Muscle layer of duodenum (tissue), 2 donors: Measurements from ENCODE around the gene SULF2.

Experiments used
- H3K27ac ChIP-seq: one replicate; pipeline ENCODE4 v1.7.0; 2013; ENCODE audit warnings: mild to moderate bottlenecking, low read length
- H3K27me3 ChIP-seq: one replicate; pipeline ENCODE4 v1.7.0; 2013; ENCODE audit warnings: low read depth, mild to moderate bottlenecking, control low read depth, low read length
- H3K36me3 ChIP-seq, 2 donors: one replicate each; pipeline ENCODE4 v1.7.0; 2013; ENCODE audit warnings: low read length in 2 of 2, control low read depth in 1 of 2, mild to moderate bottlenecking in 1 of 2; ENCODE audit not compliant: insufficient read depth in 2 of 2, control insufficient read depth in 1 of 2
- H3K4me1 ChIP-seq, 2 donors: one replicate each; pipeline ENCODE4 v1.7.0; 2013; ENCODE audit warnings: low read length in 2 of 2, mild to moderate bottlenecking in 2 of 2, control low read depth in 1 of 2, moderate library complexity in 1 of 2; ENCODE audit not compliant: insufficient read depth in 2 of 2, control insufficient read depth in 1 of 2
- H3K4me3 ChIP-seq, 2 donors: one replicate each; pipeline ENCODE4 v1.7.0; 2013; ENCODE audit warnings: low read length in 2 of 2, low read depth in 1 of 2, mild to moderate bottlenecking in 1 of 2
- H3K9me3 ChIP-seq, 2 donors: one replicate each; pipeline ENCODE4 v1.7.0; 2013; ENCODE audit warnings: low read length in 2 of 2, control low read depth in 1 of 2, mild to moderate bottlenecking in 1 of 2; ENCODE audit not compliant: control insufficient read depth in 1 of 2
- donor health status: healthy.

Gene SULF2

DNA sequence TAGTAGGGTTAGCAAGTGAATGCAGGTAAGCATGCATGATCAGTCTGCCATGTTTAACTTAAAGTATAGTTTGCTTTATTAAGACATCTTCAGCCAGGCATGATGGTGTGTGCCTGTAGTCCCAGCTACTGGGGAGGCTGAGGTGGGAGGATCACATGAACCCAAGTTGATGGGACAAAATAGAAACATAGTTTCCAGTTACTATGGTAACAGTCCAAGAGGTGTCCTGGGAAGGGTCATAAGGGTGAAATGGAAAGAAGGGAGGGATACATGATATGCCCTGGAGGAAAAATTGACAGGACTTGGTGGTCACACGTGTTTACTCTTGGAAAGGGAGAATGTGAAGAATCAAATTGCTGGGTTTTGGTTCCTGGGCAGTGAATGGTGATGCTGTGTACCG lies 139.6 kb downstream of the SULF2 start:
- H3K27me3 ChIP-seq: no peaks in the 10 kb centered on the region
- H3K4me1 ChIP-seq: no peaks in the 10 kb centered on the region
- H3K36me3 ChIP-seq: peaks cover 28 to 41% of the 10 kb centered on the region in 2 donors
- no peaks in the 10 kb centered on the region for H3K9me3 ChIP-seq
- no peak overlapping the region for H3K27ac ChIP-seq
- no peak overlapping the region for H3K4me3 ChIP-seq

DNA sequence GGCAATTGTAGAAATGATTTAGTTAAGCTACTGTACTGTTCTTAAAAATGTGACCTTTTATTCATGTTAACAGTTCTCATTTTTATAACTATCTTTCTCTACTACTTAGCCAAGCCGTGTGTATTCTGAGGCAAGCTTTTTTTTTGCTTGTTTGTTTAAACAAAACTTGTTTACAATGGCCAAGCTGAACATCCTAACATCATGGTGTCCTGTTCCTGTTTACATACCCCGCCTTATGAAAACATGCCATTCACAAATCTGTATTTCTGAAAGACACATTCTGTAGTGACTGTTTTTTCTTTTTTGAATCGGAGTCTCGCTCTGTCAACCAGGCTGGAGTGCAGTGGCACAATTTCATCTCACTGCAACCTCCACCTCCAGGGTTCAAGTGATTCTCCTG lies 142.7 kb downstream of the SULF2 start:
- Histone ChIP-seq H3K27ac (no peak overlapping the region), H3K4me3 (no peak overlapping the region), H3K4me1 (no peaks in the 10 kb centered on the region), H3K9me3 (no peaks in the 10 kb centered on the region), H3K36me3 (peaks cover 31 to 40% of the 10 kb centered on the region in 2 donors), H3K27me3 (no peaks in the 10 kb centered on the region)

- Histone ChIP-seq H3K4me3 (no peak overlapping the region), H3K4me1 (no peaks in the 10 kb centered on the region), H3K27me3 (no peaks in the 10 kb centered on the region), H3K36me3 (peaks cover 36 to 40% of the 10 kb centered on the region in 2 donors), H3K9me3 (no peaks in the 10 kb centered on the region), H3K27ac (no peak overlapping the region)
Observed at GRCh38 chr20:47642118-47642517, 143.2 kb downstream of the SULF2 start.

- H3K4me1 ChIP-seq: no peaks in the 10 kb centered on the region
- no peaks in the 10 kb centered on the region for H3K9me3 ChIP-seq
- no peak overlapping the region for H3K4me3 ChIP-seq
- H3K27me3 ChIP-seq: no peaks in the 10 kb centered on the region
- peaks cover 42 to 60% of the 10 kb centered on the region in 2 donors for H3K36me3 ChIP-seq
- no peak overlapping the region for H3K27ac ChIP-seq
Observed at GRCh38 chr20:47638851-47639250, 146.4 kb downstream of the SULF2 start.

- no peak overlapping the region for H3K4me3 ChIP-seq
- H3K27me3 ChIP-seq: no peaks in the 10 kb centered on the region
- no peak overlapping the region for H3K27ac ChIP-seq
- H3K9me3 ChIP-seq: no peaks in the 10 kb centered on the region
- peaks cover 36 to 54% of the 10 kb centered on the region in 2 donors for H3K36me3 ChIP-seq
- H3K4me1 ChIP-seq: no peaks in the 10 kb centered on the region
Observed at GRCh38 chr20:47635256-47635655, 150.0 kb downstream of the SULF2 start.

GRCh38 chr20:47631078-47631477 lies 154.2 kb downstream of the SULF2 start:
- Histone ChIP-seq H3K4me1 (no peaks in the 10 kb centered on the region), H3K4me3 (no peak overlapping the region), H3K27me3 (no peaks in the 10 kb centered on the region), H3K9me3 (no peaks in the 10 kb centered on the region), H3K36me3 (peaks cover 30 to 43% of the 10 kb centered on the region in 2 donors), H3K27ac (no peak overlapping the region)

- no peak overlapping the region for H3K4me3 ChIP-seq
- peaks cover 28 to 36% of the 10 kb centered on the region in 2 donors for H3K36me3 ChIP-seq
- no peaks in the 10 kb centered on the region for H3K9me3 ChIP-seq
Observed at GRCh38 chr20:47629907-47630306, 155.4 kb downstream of the SULF2 start.

GRCh38 chr20:47627540-47627939 lies 157.7 kb downstream of the SULF2 start:
- Histone ChIP-seq H3K36me3 (peaks cover 23 to 24% of the 10 kb centered on the region in 2 donors), H3K4me3 (no peak overlapping the region), H3K27me3 (no peaks in the 10 kb centered on the region), H3K4me1 (no peaks in the 10 kb centered on the region), H3K9me3 (no peaks in the 10 kb centered on the region), H3K27ac (no peak overlapping the region)

More at GRCh38 chr20:47629907-47630306, 155.4 kb downstream of the SULF2 start:
- no peak overlapping the region for H3K27ac ChIP-seq
- no peaks in the 10 kb centered on the region for H3K27me3 ChIP-seq
- H3K4me1 ChIP-seq: no peaks in the 10 kb centered on the region

DNA sequence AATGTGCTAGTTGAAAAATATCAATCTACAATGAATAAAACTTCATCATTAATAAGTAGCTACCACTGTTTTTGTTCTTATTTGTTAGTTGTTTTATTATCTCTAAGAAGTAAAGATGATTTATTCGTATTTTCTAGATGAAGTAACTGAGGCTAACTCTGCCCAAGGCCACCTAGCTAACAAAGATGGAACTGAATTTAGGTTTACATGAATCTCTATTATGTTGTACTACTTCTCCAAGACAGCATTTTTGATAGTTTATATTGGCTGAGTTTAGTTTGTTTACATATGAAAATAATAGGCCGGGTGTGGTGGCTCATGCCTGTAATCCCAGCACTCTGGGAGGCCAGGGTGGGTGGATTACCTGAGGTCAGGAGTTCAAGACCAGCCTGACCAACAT lies 162.1 kb downstream of the SULF2 start:
- Histone ChIP-seq H3K9me3 (no peaks in the 10 kb centered on the region), H3K4me1 (peaks cover 0 to 9% of the 10 kb centered on the region in 2 donors), H3K36me3 (peaks cover 19 to 24% of the 10 kb centered on the region in 2 donors), H3K27ac (no peak overlapping the region), H3K4me3 (no peak overlapping the region), H3K27me3 (no peaks in the 10 kb centered on the region)

GRCh38 chr20:47622118-47622665 lies 163.1 kb downstream of the SULF2 start:
- Histone ChIP-seq H3K4me3 (no peak overlapping the region), H3K27ac (no peak overlapping the region), H3K36me3 (peaks cover 13 to 17% of the 10 kb centered on the region in 2 donors), H3K4me1 (peaks cover 0 to 9% of the 10 kb centered on the region in 2 donors), H3K9me3 (no peaks in the 10 kb centered on the region), H3K27me3 (no peaks in the 10 kb centered on the region)

- Histone ChIP-seq H3K27ac (no peak overlapping the region), H3K9me3 (no peaks in the 10 kb centered on the region), H3K4me1 (peaks cover 0 to 9% of the 10 kb centered on the region in 2 donors), H3K36me3 (peaks cover 3 to 9% of the 10 kb centered on the region in 2 donors), H3K4me3 (no peak overlapping the region), H3K27me3 (no peaks in the 10 kb centered on the region)
Observed at GRCh38 chr20:47620808-47621805, 164.2 kb downstream of the SULF2 start.
